Vein endothelial cell (primary cell): Measurements from ENCODE around the gene SCT. TPM values are rescaled to one million over a fixed set of nuclear protein-coding genes. Genes with fewer than 3 reads are reported as not detected.

Experiments
- total RNA-seq: library from RNA; depleted of rRNA; stranded (reverse); fragments of >200 nt; gene quantifications from 2 replicates; pipeline ENCODE4 v1.2.3, GENCODE V29; 2012

The SCT gene, protein sequence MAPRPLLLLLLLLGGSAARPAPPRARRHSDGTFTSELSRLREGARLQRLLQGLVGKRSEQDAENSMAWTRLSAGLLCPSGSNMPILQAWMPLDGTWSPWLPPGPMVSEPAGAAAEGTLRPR
- total RNA-seq = not detected in 2 replicates

DNA sequence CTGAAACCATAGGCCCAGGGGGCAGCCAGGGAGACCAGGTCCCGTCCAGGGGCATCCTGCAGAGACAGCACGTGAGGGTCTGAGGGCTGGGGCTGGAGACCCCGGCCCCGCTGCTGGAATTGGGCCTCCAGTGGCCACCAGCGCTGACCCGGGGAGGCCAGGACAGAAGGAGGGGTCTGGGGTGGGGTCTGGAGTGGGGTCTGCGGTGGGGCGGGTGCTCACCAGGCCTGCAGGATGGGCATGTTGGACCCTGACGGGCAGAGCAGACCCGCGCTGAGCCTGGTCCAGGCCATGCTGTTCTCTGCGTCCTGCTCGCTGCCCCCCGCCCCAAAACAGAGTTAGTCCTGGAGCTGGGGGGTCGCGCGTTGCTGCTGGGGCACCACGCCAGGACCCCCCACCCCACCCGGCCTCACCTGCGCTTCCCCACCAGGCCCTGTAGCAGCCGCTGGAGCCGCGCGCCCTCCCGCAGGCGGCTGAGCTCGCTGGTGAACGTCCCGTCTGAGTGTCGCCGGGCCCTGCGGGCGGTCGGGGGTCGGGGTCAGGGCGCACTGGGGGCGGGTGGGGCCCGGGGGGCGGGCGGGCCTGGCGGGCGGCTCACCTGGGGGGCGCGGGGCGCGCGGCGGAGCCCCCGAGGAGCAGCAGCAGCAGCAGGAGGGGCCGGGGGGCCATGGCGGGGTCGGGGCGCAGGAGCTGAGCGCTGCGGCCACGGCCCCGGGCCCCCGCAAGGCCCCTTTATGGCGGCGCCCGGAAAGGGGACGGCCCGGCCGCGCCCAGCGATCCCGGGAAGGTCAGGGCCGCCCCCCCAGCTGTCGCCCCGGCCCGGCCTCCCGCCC, at the start of gene SCT:
Gene SCT (minus strand): TSS at position 707 of the 833 bp plus-strand sequence. CDS start 38 bp downstream, at position 669.

DNA sequence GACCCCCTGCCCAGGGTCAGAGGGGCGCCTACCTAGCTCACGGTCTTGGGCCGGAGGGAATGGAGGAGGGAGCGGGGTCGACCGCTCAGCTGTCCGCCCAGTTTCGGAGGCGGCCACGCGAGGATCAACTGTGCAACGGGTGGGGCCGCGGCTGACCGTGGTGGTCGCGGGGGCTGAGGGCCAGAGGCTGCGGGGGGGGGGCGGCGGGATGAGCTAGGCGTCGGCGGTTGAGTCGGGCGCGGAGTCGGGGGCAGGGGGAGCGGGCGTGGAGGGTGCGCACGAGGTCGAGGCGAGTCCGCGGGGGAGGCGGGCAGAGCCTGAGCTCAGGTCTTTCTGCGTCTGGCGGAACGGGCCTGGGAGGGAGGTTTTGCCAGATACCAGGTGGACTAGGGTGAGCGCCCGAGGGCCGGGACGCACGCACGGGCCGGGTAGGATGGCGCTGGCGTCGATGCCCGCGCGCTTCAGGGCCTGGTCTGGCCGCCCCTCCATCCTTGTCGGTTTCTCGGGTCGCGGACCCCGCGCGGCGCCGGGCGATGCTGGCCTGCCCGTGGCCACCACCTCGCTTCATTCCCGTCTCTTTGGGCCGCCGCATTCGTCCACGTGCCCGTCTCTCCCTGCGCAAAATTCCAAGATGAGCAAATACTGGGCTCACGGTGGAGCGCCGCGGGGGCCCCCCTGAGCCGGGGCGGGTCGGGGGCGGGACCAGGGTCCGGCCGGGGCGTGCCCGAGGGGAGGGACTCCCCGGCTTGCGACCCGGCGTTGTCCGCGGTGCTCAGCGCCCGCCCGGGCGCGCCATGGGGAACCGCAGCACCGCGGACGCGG, 9.7 kb upstream of the SCT start, which contains the start of gene DRD4:
Gene DRD4 (plus strand): TSS at position 759 of the 822 bp plus-strand sequence. CDS start 36 bp downstream, at position 795.

DNA sequence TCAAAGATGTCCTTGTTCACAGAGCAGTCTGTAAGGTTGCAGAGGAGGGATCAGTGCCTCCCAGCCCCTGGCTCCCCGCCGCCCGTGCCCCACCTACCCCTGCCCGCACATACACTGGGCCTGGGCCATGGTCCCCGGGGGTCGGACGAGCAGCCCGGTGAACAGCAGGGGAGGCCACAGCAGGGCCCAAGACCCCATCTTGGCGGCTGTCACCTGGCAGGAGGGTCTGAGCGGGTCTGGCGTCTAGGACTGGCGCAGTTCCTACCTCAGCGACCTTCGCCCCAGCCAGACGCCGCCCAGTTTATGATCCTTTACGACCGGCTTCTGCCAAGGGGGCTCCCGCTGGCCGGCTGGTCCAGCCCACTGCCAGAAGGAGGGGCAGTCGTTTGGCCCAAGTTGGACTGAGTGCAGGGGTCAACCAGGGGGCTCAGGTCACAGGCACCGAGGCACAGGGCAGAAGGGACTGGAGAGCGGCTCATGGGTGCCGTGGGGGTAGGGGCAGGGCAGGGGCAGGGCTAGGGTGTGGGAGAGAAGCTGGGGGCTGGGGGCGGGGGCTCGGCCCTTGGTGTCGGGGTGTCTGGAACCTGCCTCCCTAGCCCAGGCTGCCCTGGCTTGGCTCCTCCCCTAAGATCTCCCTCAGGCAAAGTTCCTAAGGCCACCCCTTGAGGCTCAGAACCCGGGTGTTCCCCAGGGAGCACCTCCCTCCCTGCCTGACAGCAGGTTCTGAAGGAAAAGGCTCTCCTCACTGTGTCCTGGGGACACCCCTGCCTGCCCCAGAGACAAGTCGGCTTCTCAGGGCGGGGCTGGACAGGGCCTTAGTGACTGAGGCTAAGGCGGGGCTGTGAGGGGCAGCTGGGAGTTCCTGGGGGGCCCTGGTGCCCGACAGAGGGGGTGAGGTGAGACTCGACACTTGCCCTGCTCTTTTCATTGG, 2.0 kb downstream of the SCT start, which contains the start of gene CDHR5:
Gene CDHR5 (minus strand): TSS at position 251 of the 931 bp plus-strand sequence. CDS start 53 bp downstream, at position 198.

DNA sequence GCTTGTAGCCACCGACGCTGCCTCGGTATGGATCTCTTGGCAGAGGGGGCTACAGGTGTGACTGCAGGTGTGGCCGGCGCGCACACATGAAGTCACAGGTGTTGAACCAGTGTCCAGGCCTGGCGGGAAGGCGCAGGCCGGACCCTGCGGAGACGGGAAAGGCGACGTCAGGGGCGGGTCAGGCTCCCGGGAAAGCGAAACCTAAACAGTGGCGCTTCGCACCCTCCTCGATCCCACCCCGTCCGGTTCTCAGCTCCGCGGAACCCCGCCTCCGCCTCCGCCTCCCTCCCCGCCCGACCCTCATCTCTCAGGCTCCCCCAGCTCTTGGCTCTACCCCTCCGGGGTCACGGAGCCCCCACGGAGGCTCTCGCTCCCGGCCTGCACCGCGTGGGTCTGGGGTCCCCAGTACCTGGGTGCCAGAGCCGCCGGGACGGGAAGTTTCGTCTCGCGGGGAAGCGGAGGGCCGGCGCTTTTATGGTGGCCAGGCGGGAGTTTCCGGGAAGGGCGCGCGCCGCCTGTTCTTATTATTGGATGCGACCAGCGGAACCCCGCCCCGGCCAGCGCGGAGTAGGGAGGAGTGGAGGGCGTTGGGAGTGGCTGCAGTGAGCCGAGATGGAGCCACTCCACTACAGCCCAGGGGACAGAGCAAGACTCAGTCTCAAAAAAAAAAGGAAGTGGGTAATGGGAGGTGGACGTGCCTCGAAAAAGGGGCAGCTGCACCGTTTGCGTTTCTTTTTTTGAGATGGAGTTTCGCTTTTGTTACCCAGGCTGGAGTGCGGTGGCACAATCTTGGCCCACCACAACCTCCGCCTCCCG, 11.3 kb downstream of the SCT start, which contains the start of gene IRF7:
Gene IRF7 (minus strand): TSS at position 447 of the 816 bp plus-strand sequence. CDS start 586 bp downstream, outside the sequence.

Other genes with a start within 250 kb of the SCT start
- 0.65 and 0.86 TPM in 2 replicates for gene PKP3, start 233.0 kb downstream of the SCT start, total RNA-seq
- gene SIGIRR, start 212.2 kb downstream of the SCT start, total RNA-seq = 49.6 and 60.1 TPM in 2 replicates
- gene ANO9, start 185.2 kb downstream of the SCT start, total RNA-seq = 0.33 and 0.48 TPM in 2 replicates
- gene PTDSS2, start 176.9 kb downstream of the SCT start, total RNA-seq = 35.2 and 37.9 TPM in 2 replicates
- 211 and 222 TPM in 2 replicates for gene RNH1, start 119.9 kb downstream of the SCT start, total RNA-seq
- 42.5 and 50.5 TPM in 2 replicates for gene HRAS, start 91.6 kb downstream of the SCT start, total RNA-seq
- gene LRRC56, start 89.7 kb downstream of the SCT start, total RNA-seq = 0.57 and 1.3 TPM in 2 replicates
- 1.9 and 2.6 TPM in 2 replicates for gene LMNTD2, start 66.4 kb downstream of the SCT start, total RNA-seq
- gene RASSF7, start 66.2 kb downstream of the SCT start, total RNA-seq = 17.1 and 18.0 TPM in 2 replicates
- gene PHRF1, start 50.7 kb downstream of the SCT start, total RNA-seq = 35.8 and 43.8 TPM in 2 replicates
- gene IRF7, start 11.2 kb downstream of the SCT start, total RNA-seq = 11.2 and 14.0 TPM in 2 replicates
- gene CDHR5, start 2.2 kb downstream of the SCT start, total RNA-seq = not detected in 2 replicates
- gene DRD4, start 10.1 kb upstream of the SCT start, total RNA-seq = not detected in 2 replicates
- gene DEAF1, start 68.0 kb upstream of the SCT start, total RNA-seq = 59.0 and 85.3 TPM in 2 replicates
- gene TMEM80, start 68.6 kb upstream of the SCT start, total RNA-seq = 8.9 and 11.8 TPM in 2 replicates
- 2.5 and 3.9 TPM in 2 replicates for gene EPS8L2, start 79.0 kb upstream of the SCT start, total RNA-seq
- 155 and 170 TPM in 2 replicates for gene TALDO1, start 120.3 kb upstream of the SCT start, total RNA-seq
- 61.2 and 65.3 TPM in 2 replicates for gene GATD1, start 150.3 kb upstream of the SCT start, total RNA-seq
- under 0.01 and 0.10 TPM in 2 replicates for gene CEND1, start 162.9 kb upstream of the SCT start, total RNA-seq
- 13.7 and 15.6 TPM in 2 replicates for gene SLC25A22, start 171.1 kb upstream of the SCT start, total RNA-seq
- gene PIDD1, start 178.1 kb upstream of the SCT start, total RNA-seq = 12.8 and 14.0 TPM in 2 replicates
- 227 and 292 TPM in 2 replicates for gene RPLP2, start 182.8 kb upstream of the SCT start, total RNA-seq
- gene PNPLA2, start 191.7 kb upstream of the SCT start, total RNA-seq = 43.3 and 59.4 TPM in 2 replicates
- 9.2 and 12.7 TPM in 2 replicates for gene CRACR2B, start 200.7 kb upstream of the SCT start, total RNA-seq
- 453 and 470 TPM in 2 replicates for gene CD151, start 205.8 kb upstream of the SCT start, total RNA-seq
- 77.9 and 79.4 TPM in 2 replicates for gene POLR2L, start 215.3 kb upstream of the SCT start, total RNA-seq
- 108 and 137 TPM in 2 replicates for gene TSPAN4, start 215.7 kb upstream of the SCT start, total RNA-seq